ENCODE data around the gene CDHR5. TPM values are rescaled to one million over a fixed set of nuclear protein-coding genes. Genes with fewer than 3 reads are reported as not detected.

Gene CDHR5
- polyA plus RNA-seq, 1 donor (not counting 4 experiments of a cell fraction or from before 2014, with no cell fraction given) = not detected

- dilution Hi-C loops (cut with MboI; ENCODE audit: extremely low pct_ligation_motif_present, low sequenced_read_pairs) = no loop called here
- DNase-seq (ENCODE audit: low read depth, low spot score) = no peak
- H3K36me3 ChIP-seq (ENCODE audit: control insufficient read depth in 2 of 2, extremely low read depth in 1 of 2, insufficient read depth in 2 of 2, low read length in 2 of 2) = peaks cover 33 to 46% of the 10 kb centered on the region in 2 experiments
- no peak overlapping the region for H3K27ac ChIP-seq (ENCODE audit: control insufficient read depth, insufficient read depth, low read length)
- H3K9me1 ChIP-seq (ENCODE audit: control insufficient read depth, extremely low read depth, insufficient read depth, low read length) = no peaks in the 10 kb centered on the region
- peaks cover 9% of the 10 kb centered on the region for H4K20me1 ChIP-seq (ENCODE audit: control insufficient read depth, extremely low read depth, insufficient read depth, low read length)
- no peaks in the 10 kb centered on the region for H3K4me1 ChIP-seq (ENCODE audit: control insufficient read depth, extremely low read depth, insufficient read depth, low read length)
- no peaks in the 10 kb centered on the region for H3K9me3 ChIP-seq (ENCODE audit: control insufficient read depth, low read depth, low read length)
- H3K4me3 ChIP-seq (ENCODE audit: control insufficient read depth in 2 of 3, extremely low read depth in 1 of 3, insufficient read depth in 2 of 3, low read depth in 1 of 3, low read length in 3 of 3) = no peak overlapping the region
- TF ChIP-seq EZH2 (IDR thresholded peaks at IDR 0.05; ENCODE audit: low read length) = no peak
- TF ChIP-seq CTCF (optimal IDR thresholded peaks at IDR 0.05 in 1 of 3, IDR thresholded peaks at IDR 0.05 in 1 of 3, conservative IDR thresholded peaks at IDR 0.05 in 1 of 3; ENCODE audit: extremely low read depth in 1 of 3, insufficient read depth in 2 of 3, low read length in 3 of 3) = no peak
- no peak for FAIRE-seq
- H3K4me2 ChIP-seq (ENCODE audit: control insufficient read depth, extremely low read depth, insufficient read depth, low read depth, low read length) = no peak overlapping the region
- no peak overlapping the region for H2AFZ ChIP-seq (ENCODE audit: control insufficient read depth, low read length)
- no peak overlapping the region for H3K9ac ChIP-seq (ENCODE audit: control insufficient read depth, extremely low read depth, insufficient read depth, low read length)
- H3K27me3 ChIP-seq (ENCODE audit: control insufficient read depth, extremely low read depth, insufficient read depth, low read length) = no peaks in the 10 kb centered on the region
- H3K79me2 ChIP-seq (ENCODE audit: control insufficient read depth, insufficient read depth, low read length) = peaks cover 66% of the 10 kb centered on the region
Observed at GRCh38 chr11:586376-587316, 38.1 kb downstream of the CDHR5 start.

- peaks cover 24 to 44% of the 10 kb centered on the region in 2 experiments for H3K36me3 ChIP-seq (ENCODE audit: control insufficient read depth in 2 of 2, extremely low read depth in 1 of 2, insufficient read depth in 2 of 2, low read length in 2 of 2)
- peaks cover 28% of the 10 kb centered on the region for H4K20me1 ChIP-seq (ENCODE audit: control insufficient read depth, extremely low read depth, insufficient read depth, low read length)
Observed at GRCh38 chr11:584287-584686, 40.5 kb downstream of the CDHR5 start.

More at GRCh38 chr11:584287-584686, 40.5 kb downstream of the CDHR5 start:
- dilution Hi-C loops (cut with MboI; ENCODE audit: extremely low pct_ligation_motif_present, low sequenced_read_pairs) = no loop called here
- DNase-seq (ENCODE audit: low read depth, low spot score) = no peak
- Histone ChIP-seq H3K9me1 (ENCODE audit: control insufficient read depth, extremely low read depth, insufficient read depth, low read length) (peaks cover under 1% of the 10 kb centered on the region), H3K4me1 (ENCODE audit: control insufficient read depth, extremely low read depth, insufficient read depth, low read length) (peaks cover 7% of the 10 kb centered on the region), H2AFZ (ENCODE audit: control insufficient read depth, low read length) (no peak overlapping the region), H3K79me2 (ENCODE audit: control insufficient read depth, insufficient read depth, low read length) (peaks cover 82% of the 10 kb centered on the region), H3K4me3 (ENCODE audit: control insufficient read depth in 2 of 3, extremely low read depth in 1 of 3, insufficient read depth in 2 of 3, low read depth in 1 of 3, low read length in 3 of 3) (no peak overlapping the region), H3K27ac (ENCODE audit: control insufficient read depth, insufficient read depth, low read length) (no peak overlapping the region), H3K27me3 (ENCODE audit: control insufficient read depth, extremely low read depth, insufficient read depth, low read length) (no peaks in the 10 kb centered on the region), H3K9me3 (ENCODE audit: control insufficient read depth, low read depth, low read length) (no peaks in the 10 kb centered on the region), H3K9ac (ENCODE audit: control insufficient read depth, extremely low read depth, insufficient read depth, low read length) (no peak overlapping the region), H3K4me2 (ENCODE audit: control insufficient read depth, extremely low read depth, insufficient read depth, low read depth, low read length) (no peak overlapping the region)
- no peak for FAIRE-seq
- TF ChIP-seq CTCF (optimal IDR thresholded peaks at IDR 0.05 in 1 of 3, IDR thresholded peaks at IDR 0.05 in 1 of 3, conservative IDR thresholded peaks at IDR 0.05 in 1 of 3; ENCODE audit: extremely low read depth in 1 of 3, insufficient read depth in 2 of 3, low read length in 3 of 3) = no peak
- no peak for TF ChIP-seq EZH2 (IDR thresholded peaks at IDR 0.05; ENCODE audit: low read length)

All from keratinocyte (primary cell).